Fibroblast of skin of back (primary cell): Measurements from ENCODE around the gene DCUN1D3. TPM values are rescaled to one million over a fixed set of nuclear protein-coding genes. Genes with fewer than 3 reads are reported as not detected.
"Not testable (repeated sequence)": the region's sequence is repeated elsewhere in the genome, so short reads cannot be mapped to it uniquely, and the experiment has no call there.

Experiments
- DNase-seq: peaks from one replicate; pipeline ENCODE4 v3.0.0-alpha.2; 2013
- polyA plus RNA-seq, 2 experiments: library from polyadenylated mRNA; unstranded; fragments of 120-200 nt; gene quantifications; one replicate each; pipeline ENCODE4 v1.2.1, GENCODE V29; 2013; ENCODE audit not compliant: insufficient read length in 2 of 2

The DCUN1D3 gene
- polyA plus RNA-seq (2013, experiment 1 of 2; ENCODE audit: insufficient read length): 10.6 TPM
- 10.5 TPM for polyA plus RNA-seq (2013, experiment 2 of 2; ENCODE audit: insufficient read length)

- DNase-seq: peak; percentile 99
These were observed at the start of gene DCUN1D3, which contains the start of gene LYRM1 for GRCh38 chr16:20900299-20901067. DCUN1D3 (minus strand) TSS chr16:20900358; CDS start chr16:20862538, 37,820 bp downstream. LYRM1 (plus strand) TSS chr16:20900771; CDS start chr16:20915556, 14,785 bp downstream.

- no peak for DNase-seq
These were observed 49.5 kb upstream of the DCUN1D3 start for GRCh38 chr16:20949660-20950059.

- DNase-seq: no peak
These were observed 48.3 kb upstream of the DCUN1D3 start for GRCh38 chr16:20948444-20948843.

- DNase-seq: no peak
These were observed 46.0 kb upstream of the DCUN1D3 start for GRCh38 chr16:20946015-20946629.

- DNase-seq: not testable (repeated sequence)
These were observed 45.4 kb upstream of the DCUN1D3 start for GRCh38 chr16:20945575-20945875.

- DNase-seq: peak; percentile 18
These were observed 44.9 kb upstream of the DCUN1D3 start for GRCh38 chr16:20944861-20945574.

GRCh38 chr16:20942256-20942655, 42.1 kb upstream of the DCUN1D3 start:
- DNase-seq: no peak

GRCh38 chr16:20941636-20941926, 41.4 kb upstream of the DCUN1D3 start:
- no peak for DNase-seq

GRCh38 chr16:20940871-20941635, 40.9 kb upstream of the DCUN1D3 start:
- no peak for DNase-seq

- DNase-seq: no peak
These were observed 39.5 kb upstream of the DCUN1D3 start for GRCh38 chr16:20939611-20940010.

GRCh38 chr16:20938426-20938825, 38.3 kb upstream of the DCUN1D3 start:
- peak; percentile 33 for DNase-seq

GRCh38 chr16:20937736-20938135, 37.6 kb upstream of the DCUN1D3 start:
- DNase-seq: no peak

- DNase-seq: no peak
These were observed 33.4 kb upstream of the DCUN1D3 start for GRCh38 chr16:20933589-20933988.

GRCh38 chr16:20931066-20931600, 31.0 kb upstream of the DCUN1D3 start:
- peak; percentile 2 for DNase-seq

- DNase-seq: no peak
These were observed 30.2 kb upstream of the DCUN1D3 start for GRCh38 chr16:20930365-20930690.

GRCh38 chr16:20929676-20930364, 29.7 kb upstream of the DCUN1D3 start:
- peak; percentile 29 for DNase-seq

GRCh38 chr16:20928774-20929411, 28.7 kb upstream of the DCUN1D3 start:
- DNase-seq: no peak

- no peak for DNase-seq
These were observed 25.6 kb upstream of the DCUN1D3 start for GRCh38 chr16:20925751-20926150.

GRCh38 chr16:20923876-20924275, 23.7 kb upstream of the DCUN1D3 start:
- no peak for DNase-seq

- DNase-seq: no peak
These were observed 20.6 kb upstream of the DCUN1D3 start for GRCh38 chr16:20920799-20921198.

- DNase-seq: no peak
These were observed 19.9 kb upstream of the DCUN1D3 start for GRCh38 chr16:20920091-20920490.
